AG04449 (cell line): Measurements from ENCODE around the gene LRP2.

Experiments
- CTCF ChIA-PET: fragments of 350-600 bp; formaldehyde crosslinking; extraction: SDS; loops from one replicate; lab custom pipeline; 2021; ENCODE audit warnings: antibody characterized with exemption; lab: Yijun Ruan, JAX
- POLR2A ChIA-PET: fragments of 400-600, 350-600 bp; formaldehyde crosslinking; extraction: SDS; loops from one replicate; lab custom pipeline; 2020; ENCODE audit warnings: antibody characterized with exemption, inconsistent platforms; lab: Yijun Ruan, JAX
- DNase-seq: peaks from one replicate; pipeline ENCODE4 v3.0.0-alpha.2; 2010; ENCODE audit warnings: low read depth, low spot score
- H3K4me3 ChIP-seq: 2 replicates; pipeline ENCODE4 v1.5.1; 2011; ENCODE audit warnings: low read depth, mild to moderate bottlenecking, control low read depth, low read length
- CTCF ChIP-seq: IDR thresholded peaks from one replicate; pipeline ENCODE4 v1.5.1; 2011; ENCODE audit warnings: mild to moderate bottlenecking, moderate library complexity, low read length, control low read depth, inconsistent platforms; ENCODE audit not compliant: insufficient read depth; ENCODE audit errors: missing control alignments

LRP2 gene

GRCh38 chr2:169237939-169238338 lies 124.4 kb downstream of the LRP2 start:
- no peak overlapping the region for H3K4me3 ChIP-seq
- ChIA-PET POLR2A (no interaction called here), CTCF (no interaction called here)
- no peak for DNase-seq
- no peak for TF ChIP-seq CTCF

DNA sequence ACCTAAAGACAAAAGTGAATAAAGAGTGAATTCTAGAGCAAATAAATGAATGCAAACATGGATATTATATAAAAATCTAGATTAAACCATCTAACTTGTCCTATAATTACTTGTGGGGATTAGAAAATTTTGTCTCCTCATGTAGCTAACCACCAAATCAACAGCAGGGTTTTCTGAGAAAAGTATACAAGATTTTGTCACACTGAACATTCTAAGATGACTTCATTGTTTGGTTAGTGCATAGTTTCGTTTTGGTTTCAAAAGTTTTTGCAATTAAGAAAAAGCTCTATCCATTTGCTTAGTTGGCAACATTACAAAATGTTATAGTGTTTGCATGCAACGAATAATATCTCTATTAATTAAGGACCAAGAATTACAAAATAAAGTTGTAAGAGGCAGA lies 125.0 kb downstream of the LRP2 start:
- CTCF ChIA-PET = no interaction called here
- no peak overlapping the region for H3K4me3 ChIP-seq
- POLR2A ChIA-PET = no interaction called here
- DNase-seq = no peak
- no peak for TF ChIP-seq CTCF

DNA sequence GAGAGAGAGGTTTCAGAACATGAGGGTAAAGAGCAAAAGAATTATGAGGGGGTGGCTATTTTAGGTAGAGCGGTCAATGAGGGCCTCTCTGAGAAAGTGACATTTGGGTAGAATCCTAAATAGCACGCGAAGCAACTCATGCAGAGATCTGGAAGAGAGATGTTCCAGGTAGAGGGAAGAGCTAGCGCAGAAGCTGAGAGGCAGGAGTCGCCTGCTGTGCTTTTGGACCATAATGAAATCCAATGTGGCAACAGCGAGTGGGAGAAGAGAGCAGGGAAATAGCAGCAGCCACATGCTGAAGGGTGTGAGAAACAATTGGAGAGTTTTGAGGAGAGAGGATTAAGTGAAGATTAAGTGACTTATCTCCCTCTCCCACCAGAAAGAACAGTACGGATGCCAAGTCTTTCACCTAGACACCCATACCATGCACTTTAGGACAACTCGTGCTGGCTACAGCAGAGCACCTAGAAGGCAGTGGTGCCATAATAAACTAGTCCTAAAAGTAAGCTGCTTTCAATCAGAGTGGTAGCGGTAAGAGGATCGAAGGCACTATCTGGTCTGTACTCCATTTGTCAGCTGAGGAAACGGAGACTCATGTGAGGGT lies 129.7 kb downstream of the LRP2 start:
- DNase-seq = no peak
- CTCF ChIA-PET = no interaction called here
- TF ChIP-seq CTCF = no peak
- POLR2A ChIA-PET = no interaction called here
- H3K4me3 ChIP-seq = no peak overlapping the region

DNA sequence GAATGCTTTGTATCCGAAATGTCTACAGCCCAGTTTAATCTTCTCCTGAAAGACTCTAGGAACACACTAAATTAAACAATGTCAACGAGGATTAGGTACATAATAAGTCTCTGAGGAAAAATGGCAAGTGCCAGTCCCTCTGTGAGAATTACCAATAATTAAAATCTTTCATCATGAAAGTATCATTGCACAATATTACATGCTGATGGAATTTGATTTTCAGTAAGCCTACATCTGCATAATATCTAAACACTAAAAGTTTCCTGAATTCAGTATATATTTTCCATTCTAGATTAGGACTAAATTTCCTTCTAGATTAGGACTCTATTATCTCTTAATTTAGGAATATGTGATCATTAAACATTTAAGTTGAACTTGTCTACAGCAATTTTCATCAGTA lies 132.1 kb downstream of the LRP2 start:
- ChIA-PET POLR2A (no interaction called here), CTCF (no interaction called here)
- no peak for TF ChIP-seq CTCF
- no peak for DNase-seq
- H3K4me3 ChIP-seq = no peak overlapping the region

GRCh38 chr2:169229590-169229989 lies 132.7 kb downstream of the LRP2 start:
- TF ChIP-seq CTCF = no peak
- ChIA-PET POLR2A (no interaction called here), CTCF (no interaction called here)
- DNase-seq = no peak
- no peak overlapping the region for H3K4me3 ChIP-seq

GRCh38 chr2:169225906-169226305 lies 136.4 kb downstream of the LRP2 start:
- no peak for DNase-seq
- no peak overlapping the region for H3K4me3 ChIP-seq
- CTCF ChIA-PET = no interaction called here
- POLR2A ChIA-PET = no interaction called here
- TF ChIP-seq CTCF = no peak
